Measurements from ENCODE around the gene C6orf141. TPM values are rescaled to one million over a fixed set of nuclear protein-coding genes. Genes with fewer than 3 reads are reported as not detected.

Gene C6orf141
- not detected for polyA plus RNA-seq (2012; ENCODE audit: low read depth, missing spikeins)

GRCh38 chr6:49550492-49551077 lies at the start of gene C6orf141:
TSS of gene C6orf141 (plus strand) at chr6:49550668. CDS start at chr6:49550793, 125 bp downstream.
- peak; percentile 50 for DNase-seq (ENCODE audit: insufficient read length, low spot score)
- FAIRE-seq = peak; percentile 45
- no peak for TF ChIP-seq POU2F2 (IDR thresholded peaks at IDR 0.05; ENCODE audit: low read depth, low read length)

DNA sequence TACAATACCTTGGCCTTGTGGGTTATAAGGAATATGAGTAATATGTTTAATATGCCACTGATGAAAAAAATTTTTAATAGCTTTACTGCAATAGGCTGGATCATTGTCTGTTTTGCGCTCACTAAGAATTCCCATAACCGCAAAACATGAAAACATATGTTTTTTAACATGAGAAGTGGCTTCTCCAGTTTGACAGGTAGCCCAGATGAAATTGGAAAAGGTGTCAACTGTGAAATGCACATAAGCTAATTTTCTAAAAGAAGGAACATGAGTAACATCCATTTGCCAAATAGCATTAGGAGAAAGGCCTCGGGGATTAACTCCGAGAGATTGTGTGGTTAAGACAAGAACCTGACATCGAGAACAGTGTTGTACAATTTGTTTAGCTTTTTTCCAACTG lies 45.8 kb upstream of the C6orf141 start:
- no peak for FAIRE-seq
- TF ChIP-seq PAX5 (IDR thresholded peaks at IDR 0.05; ENCODE audit: insufficient read depth, low read length, severe bottlenecking) (no peak), POLR2AphosphoS5 (IDR thresholded peaks at IDR 0.05; ENCODE audit: low read depth, low read length) (no peak), POLR2A (IDR thresholded peaks at IDR 0.05; ENCODE audit: low read depth, low read length) (no peak), SPI1 (IDR thresholded peaks at IDR 0.05; ENCODE audit: low read depth, low read length) (no peak), TAF1 (IDR thresholded peaks at IDR 0.05; ENCODE audit: low read depth, low read length) (no peak), POU2F2 (IDR thresholded peaks at IDR 0.05; ENCODE audit: low read depth, low read length) (no peak)
- no peak for DNase-seq (ENCODE audit: insufficient read length, low spot score)

DNA sequence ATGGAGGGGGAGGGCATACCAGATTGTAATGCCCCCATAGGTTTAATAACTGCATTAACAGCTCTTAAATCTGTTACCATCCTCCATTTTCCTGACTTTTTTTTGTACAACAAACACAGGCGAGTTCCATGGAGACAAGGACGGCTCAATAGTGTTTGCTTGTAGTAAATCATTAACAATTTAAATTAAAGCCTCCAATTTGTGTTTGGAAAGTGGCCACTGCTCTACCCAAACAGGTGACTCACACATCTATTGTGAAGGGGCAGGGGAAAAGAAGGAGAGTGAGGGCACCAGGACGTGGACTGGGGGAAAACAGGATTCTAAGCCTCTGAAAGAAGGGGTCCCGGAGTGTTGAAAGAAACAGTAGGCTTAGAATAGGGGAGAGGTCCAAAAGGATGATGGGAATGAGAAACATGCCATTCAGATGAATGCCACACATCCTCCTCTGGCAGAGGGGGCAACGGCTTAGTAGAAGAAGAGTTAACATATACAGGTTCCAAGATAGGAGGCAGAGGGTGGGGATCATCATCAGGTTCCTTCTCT lies 43.8 kb upstream of the C6orf141 start:
- TF ChIP-seq POLR2A (IDR thresholded peaks at IDR 0.05; ENCODE audit: low read depth, low read length) = no peak
- TF ChIP-seq POU2F2 (IDR thresholded peaks at IDR 0.05; ENCODE audit: low read depth, low read length) = no peak
- TF ChIP-seq POLR2AphosphoS5 (IDR thresholded peaks at IDR 0.05; ENCODE audit: low read depth, low read length) = no peak
- TF ChIP-seq PAX5 (IDR thresholded peaks at IDR 0.05; ENCODE audit: insufficient read depth, low read length, severe bottlenecking) = no peak

GRCh38 chr6:49509342-49509741 lies 41.1 kb upstream of the C6orf141 start:
- DNase-seq (ENCODE audit: insufficient read length, low spot score) (no peak), FAIRE-seq (no peak)
- no peak for TF ChIP-seq PAX5 (IDR thresholded peaks at IDR 0.05; ENCODE audit: insufficient read depth, low read length, severe bottlenecking)
- no peak for TF ChIP-seq POU2F2 (IDR thresholded peaks at IDR 0.05; ENCODE audit: low read depth, low read length)

More for the DNA sequence above, 43.8 kb upstream of the C6orf141 start:
- FAIRE-seq (no peak), DNase-seq (ENCODE audit: insufficient read length, low spot score) (no peak)

DNA sequence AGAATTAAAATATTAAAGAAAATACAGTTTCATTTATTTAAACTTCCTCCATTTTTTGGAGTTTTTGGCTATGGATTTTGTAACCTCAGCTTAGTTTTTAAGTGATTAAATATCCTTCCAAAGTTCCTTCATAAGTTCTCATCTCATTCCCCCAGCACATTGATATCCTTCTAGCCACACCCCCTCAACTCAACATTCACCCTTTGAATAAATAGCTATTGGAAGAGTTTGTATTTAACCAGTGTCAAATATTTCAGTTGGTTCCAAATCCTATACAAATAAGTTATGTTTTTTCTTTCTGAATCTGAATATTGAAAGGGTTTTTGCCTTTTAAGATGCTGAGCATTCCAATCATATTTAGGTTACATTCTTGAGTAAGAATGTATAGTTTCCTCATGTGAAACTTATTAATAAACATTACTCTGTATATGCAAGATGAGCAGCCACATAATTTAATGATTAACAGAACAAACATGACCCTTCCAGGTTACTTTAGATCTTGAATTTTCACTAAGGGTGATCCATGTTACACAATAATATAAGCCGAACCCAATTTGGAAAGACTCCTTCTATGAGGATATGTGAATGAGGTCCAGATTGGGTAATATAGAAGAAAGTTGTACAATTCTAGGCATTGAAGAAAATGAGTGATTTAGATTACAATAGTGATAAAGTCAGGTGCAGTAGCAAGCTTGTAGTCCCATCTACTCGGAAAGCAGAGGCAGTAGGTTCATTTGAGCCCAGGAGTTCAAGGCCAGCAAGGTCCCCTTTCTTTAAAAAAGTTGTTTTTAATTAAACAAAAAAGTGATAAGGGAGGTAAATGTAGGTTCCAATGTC lies 37.1 kb upstream of the C6orf141 start:
- no peak for TF ChIP-seq POLR2A (IDR thresholded peaks at IDR 0.05; ENCODE audit: low read depth, low read length)
- no peak for TF ChIP-seq POU2F2 (IDR thresholded peaks at IDR 0.05; ENCODE audit: low read depth, low read length)
- TF ChIP-seq POLR2AphosphoS5 (IDR thresholded peaks at IDR 0.05; ENCODE audit: low read depth, low read length) = no peak
- TF ChIP-seq TAF1 (IDR thresholded peaks at IDR 0.05; ENCODE audit: low read depth, low read length) = no peak
- TF ChIP-seq SPI1 (IDR thresholded peaks at IDR 0.05; ENCODE audit: low read depth, low read length) = no peak
- TF ChIP-seq PAX5 (IDR thresholded peaks at IDR 0.05; ENCODE audit: insufficient read depth, low read length, severe bottlenecking) = no peak
- FAIRE-seq (no peak), DNase-seq (ENCODE audit: insufficient read length, low spot score) (no peak)

DNA sequence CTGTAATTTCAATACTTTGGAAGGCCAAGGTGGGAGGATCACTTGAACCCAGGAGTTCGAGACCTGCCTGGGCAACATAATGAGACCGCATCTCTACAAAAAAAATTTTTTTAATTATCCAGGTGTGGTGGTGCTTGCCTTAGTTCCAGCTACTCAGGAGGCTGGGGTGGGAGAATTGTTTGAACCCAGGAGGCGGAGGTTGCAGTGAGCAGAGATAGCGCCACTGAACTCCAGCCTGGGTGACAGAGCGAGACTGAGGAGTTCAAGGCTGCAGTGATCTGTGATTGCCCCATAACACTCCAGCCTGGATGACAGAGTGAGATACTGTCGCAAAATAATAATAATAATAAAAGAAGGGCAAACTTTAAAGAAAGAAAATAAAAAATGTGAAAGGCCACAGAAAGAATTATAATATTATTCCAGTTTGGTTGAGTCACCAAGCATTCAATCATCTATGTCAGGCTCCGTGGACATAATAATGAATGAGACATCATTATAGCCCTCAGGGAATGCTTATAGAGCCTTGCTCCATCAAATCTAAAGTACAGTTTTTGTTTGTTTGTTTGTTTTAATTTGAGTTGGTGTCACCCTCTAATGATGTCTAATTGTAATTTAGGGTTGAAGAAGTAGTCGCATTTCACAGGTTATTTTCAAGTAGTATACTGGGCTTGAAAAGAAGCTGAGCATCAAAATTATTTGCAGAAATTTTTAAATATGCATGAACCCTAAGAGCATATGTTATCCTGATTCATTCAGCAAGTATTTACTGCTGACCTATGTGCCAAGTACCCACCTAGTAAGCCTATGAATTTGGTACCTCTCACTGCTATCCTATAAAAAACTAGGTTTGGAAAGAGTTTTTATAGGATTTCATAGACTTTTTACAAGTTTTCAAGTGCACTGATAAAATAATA lies 35.6 kb upstream of the C6orf141 start:
- DNase-seq (ENCODE audit: insufficient read length, low spot score) = no peak
- no peak for FAIRE-seq
- no peak for TF ChIP-seq POLR2A (IDR thresholded peaks at IDR 0.05; ENCODE audit: low read depth, low read length)
- TF ChIP-seq POU2F2 (IDR thresholded peaks at IDR 0.05; ENCODE audit: low read depth, low read length) = no peak
- no peak for TF ChIP-seq SPI1 (IDR thresholded peaks at IDR 0.05; ENCODE audit: low read depth, low read length)
- TF ChIP-seq PAX5 (IDR thresholded peaks at IDR 0.05; ENCODE audit: insufficient read depth, low read length, severe bottlenecking) = no peak
- no peak for TF ChIP-seq TAF1 (IDR thresholded peaks at IDR 0.05; ENCODE audit: low read depth, low read length)
- TF ChIP-seq POLR2AphosphoS5 (IDR thresholded peaks at IDR 0.05; ENCODE audit: low read depth, low read length) = no peak

DNA sequence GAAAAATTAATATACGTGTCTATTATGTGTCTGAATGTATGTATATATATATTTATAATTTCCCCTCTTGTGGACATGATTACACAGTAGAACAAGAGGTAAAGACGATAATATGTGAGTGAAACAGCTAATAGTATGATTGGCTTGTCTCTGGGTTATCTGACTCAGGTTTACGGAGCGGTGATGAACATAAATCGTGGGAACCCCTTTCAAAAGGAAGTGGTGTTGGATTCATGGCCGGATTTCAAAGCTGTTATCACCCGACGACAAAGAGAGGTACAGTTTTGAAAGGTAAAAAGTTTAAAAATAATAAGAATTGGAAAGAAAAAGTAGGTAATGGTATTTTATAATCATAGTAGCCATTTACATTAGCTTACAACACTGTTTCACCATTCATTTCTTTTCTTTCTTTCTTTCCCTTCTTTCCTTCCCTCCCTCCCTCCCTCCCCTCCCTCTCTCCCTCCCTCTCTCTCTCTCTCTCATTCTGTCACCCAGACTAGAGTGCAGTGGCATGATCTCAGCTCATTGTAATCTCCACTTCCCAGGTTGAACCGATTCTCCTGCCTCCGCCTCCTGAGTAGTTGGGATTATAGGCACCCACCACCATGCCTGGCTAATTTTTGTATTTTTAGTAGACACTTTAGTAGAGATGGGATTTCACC lies 34.9 kb upstream of the C6orf141 start:
- DNase-seq (ENCODE audit: insufficient read length, low spot score) = no peak
- TF ChIP-seq PAX5 (IDR thresholded peaks at IDR 0.05; ENCODE audit: insufficient read depth, low read length, severe bottlenecking) (no peak), POLR2A (IDR thresholded peaks at IDR 0.05; ENCODE audit: low read depth, low read length) (no peak), POLR2AphosphoS5 (IDR thresholded peaks at IDR 0.05; ENCODE audit: low read depth, low read length) (no peak), SPI1 (IDR thresholded peaks at IDR 0.05; ENCODE audit: low read depth, low read length) (no peak), POU2F2 (IDR thresholded peaks at IDR 0.05; ENCODE audit: low read depth, low read length) (no peak), TAF1 (IDR thresholded peaks at IDR 0.05; ENCODE audit: low read depth, low read length) (no peak)
- FAIRE-seq = no peak

GRCh38 chr6:49516147-49516505 lies 34.3 kb upstream of the C6orf141 start:
- DNase-seq (ENCODE audit: insufficient read length, low spot score) = no peak
- no peak for FAIRE-seq
- TF ChIP-seq POLR2AphosphoS5 (IDR thresholded peaks at IDR 0.05; ENCODE audit: low read depth, low read length) (no peak), POLR2A (IDR thresholded peaks at IDR 0.05; ENCODE audit: low read depth, low read length) (no peak), TAF1 (IDR thresholded peaks at IDR 0.05; ENCODE audit: low read depth, low read length) (no peak), PAX5 (IDR thresholded peaks at IDR 0.05; ENCODE audit: insufficient read depth, low read length, severe bottlenecking) (no peak), SPI1 (IDR thresholded peaks at IDR 0.05; ENCODE audit: low read depth, low read length) (no peak), POU2F2 (IDR thresholded peaks at IDR 0.05; ENCODE audit: low read depth, low read length) (no peak)

- no peak for TF ChIP-seq POLR2AphosphoS5 (IDR thresholded peaks at IDR 0.05; ENCODE audit: low read depth, low read length)
- no peak for TF ChIP-seq SPI1 (IDR thresholded peaks at IDR 0.05; ENCODE audit: low read depth, low read length)
- no peak for TF ChIP-seq TAF1 (IDR thresholded peaks at IDR 0.05; ENCODE audit: low read depth, low read length)
- TF ChIP-seq POU2F2 (IDR thresholded peaks at IDR 0.05; ENCODE audit: low read depth, low read length) = no peak
- TF ChIP-seq POLR2A (IDR thresholded peaks at IDR 0.05; ENCODE audit: low read depth, low read length) = no peak
- no peak for TF ChIP-seq PAX5 (IDR thresholded peaks at IDR 0.05; ENCODE audit: insufficient read depth, low read length, severe bottlenecking)
- no peak for FAIRE-seq
- no peak for DNase-seq (ENCODE audit: insufficient read length, low spot score)
These were observed 32.5 kb upstream of the C6orf141 start for GRCh38 chr6:49517919-49518318.

All from GM12891 (cell line).